GM21529 (cell line): ENCODE results near the gene PTGES.
"Not testable (repeated sequence)": the region's sequence is repeated elsewhere in the genome, so short reads cannot be mapped to it uniquely, and the experiment has no call there.

Source experiments
- ATAC-seq: cut with Tn5 transposase; IDR thresholded peaks from one replicate; pipeline ENCODE4 v1.9.1; 2021; ENCODE audit not compliant: unreplicated experiment

The PTGES gene

GRCh38 chr9:129770741-129771140 is 17.9 kb upstream of the PTGES start:
- ATAC-seq, result no peak

DNA sequence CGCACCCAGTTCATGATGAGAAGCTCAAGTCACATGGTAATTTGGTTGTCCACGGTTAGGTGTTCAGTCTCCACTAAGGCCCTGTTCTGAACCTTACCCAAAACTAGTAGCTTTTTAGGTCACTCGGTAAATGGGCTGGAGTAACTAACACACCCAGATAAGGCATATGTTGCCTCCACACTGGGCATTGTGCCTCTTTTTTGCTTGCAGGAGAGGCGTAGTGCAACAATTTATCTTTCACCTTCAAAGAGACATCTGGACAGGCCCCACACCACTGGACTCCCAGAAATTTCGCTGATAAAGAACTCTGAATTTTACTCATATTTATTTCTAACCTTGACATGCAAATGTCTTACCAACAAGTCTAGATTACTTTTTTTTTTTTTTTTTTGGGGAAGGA is 16.8 kb upstream of the PTGES start:
- no peak for ATAC-seq

DNA sequence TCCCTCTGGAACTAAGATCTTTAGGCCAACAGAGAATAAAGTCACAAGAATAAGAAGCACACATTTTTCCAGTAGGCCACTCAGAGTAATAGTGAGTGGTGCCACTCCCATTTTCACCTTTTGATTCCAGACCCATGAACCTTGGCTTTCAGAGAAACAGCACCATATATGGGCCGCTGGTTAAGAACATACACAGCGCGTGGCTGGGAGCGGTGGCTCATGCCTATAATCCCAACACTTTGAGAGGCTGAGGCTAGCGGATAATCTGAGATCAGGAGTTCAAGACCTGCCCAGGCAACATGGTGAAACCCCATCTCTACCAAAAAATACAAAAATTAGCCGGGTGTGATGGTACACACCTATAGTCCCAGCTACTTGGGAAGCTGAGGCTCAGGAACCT is 15.6 kb upstream of the PTGES start:
- no peak for ATAC-seq

- no peak for ATAC-seq
Measured at GRCh38 chr9:129765764-129766317, 13.0 kb upstream of the PTGES start.

- ATAC-seq, result no peak
Measured at GRCh38 chr9:129762985-129763926, 10.4 kb upstream of the PTGES start.

DNA sequence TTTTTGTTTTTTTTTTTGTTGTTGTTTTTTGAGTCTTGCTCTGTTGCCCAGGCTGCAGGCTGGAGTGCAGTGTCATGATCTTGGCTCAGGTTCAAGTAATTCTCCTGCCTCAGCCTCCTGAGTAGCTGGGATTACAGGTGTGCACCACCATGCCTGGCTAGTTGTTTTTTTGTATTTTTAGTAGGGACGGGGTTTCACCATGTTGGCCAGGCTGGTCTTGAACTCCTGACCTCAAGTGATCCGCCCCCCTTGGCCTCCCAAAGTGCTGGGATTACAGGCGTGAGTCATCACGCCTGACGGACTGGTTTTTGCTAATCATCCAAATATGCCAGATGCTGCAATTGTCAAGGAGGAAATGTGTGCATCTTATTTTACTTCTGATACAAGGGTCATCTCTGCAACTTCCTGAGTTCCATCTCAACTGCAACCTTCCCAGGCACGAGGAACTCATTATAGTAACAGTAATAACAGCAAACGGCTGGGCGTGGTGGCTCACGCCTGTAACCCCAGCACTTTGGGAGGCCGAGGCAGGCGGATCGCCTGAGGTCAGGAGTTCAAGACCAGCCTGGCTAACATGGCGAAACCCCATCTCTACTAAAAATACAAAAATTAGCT is 9.6 kb upstream of the PTGES start:
- not testable (repeated sequence) for ATAC-seq

DNA sequence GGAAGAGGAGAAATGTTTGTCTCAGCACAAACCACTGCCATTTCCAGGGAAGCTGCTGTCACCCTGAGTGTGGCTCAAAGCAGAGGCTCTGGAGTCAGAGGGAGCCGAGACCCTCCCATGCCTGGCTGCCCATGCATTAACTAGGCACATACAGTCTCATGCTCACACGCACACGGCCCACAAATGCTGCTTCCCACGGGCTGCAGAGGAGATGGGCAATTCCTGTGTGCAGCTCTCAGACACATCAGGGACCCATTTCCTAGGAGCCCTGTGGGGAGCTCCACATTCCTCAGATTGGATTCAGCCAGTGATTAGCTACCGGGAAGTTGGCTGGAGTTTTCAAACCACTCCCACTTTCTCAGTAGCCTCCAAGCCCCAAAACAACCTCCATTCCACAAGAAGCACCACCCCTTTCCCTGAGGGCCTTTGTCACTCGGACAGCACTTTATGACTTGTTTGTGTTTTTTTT is 9.1 kb upstream of the PTGES start:
- ATAC-seq, result no peak

GRCh38 chr9:129761293-129761900 is 8.6 kb upstream of the PTGES start:
- ATAC-seq, result no peak

- not testable (repeated sequence) for ATAC-seq
Measured at GRCh38 chr9:129760784-129761183, 7.9 kb upstream of the PTGES start.

DNA sequence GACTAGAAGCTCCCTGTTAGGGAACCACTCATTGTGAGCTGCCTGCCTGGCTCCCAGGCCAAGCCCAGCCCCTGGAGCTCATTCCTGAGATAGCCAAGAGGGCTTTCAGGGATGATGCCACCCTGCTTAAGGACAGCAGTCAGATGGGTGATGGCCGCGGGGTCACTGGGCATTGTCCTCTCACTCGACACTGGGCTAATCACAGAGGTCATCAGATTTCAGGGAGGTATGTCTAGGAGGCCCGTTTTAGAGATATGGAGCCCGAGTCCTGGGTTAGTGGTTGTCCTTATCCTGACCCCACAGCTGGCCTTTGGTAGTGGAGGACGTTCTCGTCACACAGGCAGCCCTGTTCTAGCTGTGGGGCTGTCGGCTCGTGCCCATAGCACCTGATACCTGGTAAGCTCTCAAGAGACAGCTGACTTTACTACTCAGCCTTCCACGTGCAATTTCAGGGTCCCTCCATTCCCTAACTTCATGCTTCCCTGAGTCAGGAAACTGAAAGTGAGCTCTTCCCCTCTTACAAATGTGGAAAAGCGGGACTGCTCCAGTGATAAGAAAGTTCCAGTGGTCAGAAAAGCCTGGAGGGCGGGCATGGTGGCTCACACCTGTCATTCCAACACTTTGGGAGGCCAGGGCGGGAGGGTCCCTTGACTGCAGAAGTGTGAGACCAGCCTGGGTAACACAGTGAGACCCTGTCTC is 7.1 kb upstream of the PTGES start:
- ATAC-seq, result no peak

GRCh38 chr9:129759319-129759718 is 6.5 kb upstream of the PTGES start:
- no peak for ATAC-seq

DNA sequence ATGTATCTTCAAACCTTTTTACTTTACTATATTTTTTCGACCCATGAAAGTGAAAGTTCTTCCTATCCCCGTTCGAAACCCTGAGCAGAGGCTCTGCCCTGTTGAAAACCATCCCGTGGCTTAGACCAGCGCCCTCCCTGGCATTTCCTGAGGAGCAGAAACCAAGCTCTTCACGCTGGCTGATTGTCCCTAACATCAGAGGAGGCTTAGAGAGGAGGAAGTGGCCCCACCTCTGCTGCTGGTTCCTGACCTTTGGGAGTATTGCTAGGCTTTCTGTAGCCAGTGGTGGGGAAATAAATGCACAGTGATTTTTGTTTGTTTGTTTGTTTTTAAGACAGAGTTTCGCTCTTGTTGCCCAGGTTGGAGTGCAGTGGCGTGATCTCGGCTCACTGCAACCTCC is 4.2 kb upstream of the PTGES start:
- ATAC-seq, result no peak

DNA sequence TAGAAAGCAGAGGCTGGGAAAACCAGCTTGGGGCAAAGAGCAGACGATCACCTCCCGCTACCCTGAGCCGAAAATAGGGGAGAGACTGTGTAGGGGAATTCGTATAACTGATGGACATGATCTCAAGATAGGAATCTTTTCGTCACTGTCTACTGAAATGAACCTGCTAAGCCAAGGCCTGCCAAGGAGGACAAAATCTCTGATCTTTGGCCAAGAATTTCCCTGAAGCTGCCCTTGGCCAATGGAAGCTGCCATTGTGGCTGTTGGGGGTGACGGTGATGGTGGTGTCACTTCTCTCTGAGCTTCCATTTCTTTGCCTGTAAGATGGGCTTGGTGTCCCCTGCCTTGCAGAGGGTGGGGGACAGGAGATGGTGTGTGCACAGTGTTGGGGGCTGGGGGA is 3.3 kb upstream of the PTGES start:
- no peak for ATAC-seq

DNA sequence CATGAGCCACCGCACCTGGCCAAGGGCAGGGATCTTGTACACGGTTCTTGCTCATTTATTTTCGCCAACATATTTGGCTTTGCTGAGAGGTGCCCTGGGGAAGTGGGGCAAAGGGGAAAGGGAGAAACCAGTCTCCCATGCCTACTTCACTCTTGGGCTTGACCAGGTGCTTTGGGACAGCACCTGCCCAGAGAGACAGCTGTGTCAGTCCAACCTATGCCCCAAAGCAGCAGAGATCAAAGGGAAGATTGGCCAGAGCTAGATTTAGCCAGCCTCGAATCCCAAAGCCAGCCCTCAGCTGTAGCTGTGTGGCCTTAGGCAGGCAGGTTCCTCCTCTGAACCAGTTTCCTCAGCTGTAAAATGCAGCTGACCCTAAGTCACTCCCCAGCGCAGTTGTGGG is 2.3 kb upstream of the PTGES start:
- ATAC-seq, result no peak

- no peak for ATAC-seq
Measured at GRCh38 chr9:129751841-129752801, 721 bp downstream of the PTGES start.

DNA sequence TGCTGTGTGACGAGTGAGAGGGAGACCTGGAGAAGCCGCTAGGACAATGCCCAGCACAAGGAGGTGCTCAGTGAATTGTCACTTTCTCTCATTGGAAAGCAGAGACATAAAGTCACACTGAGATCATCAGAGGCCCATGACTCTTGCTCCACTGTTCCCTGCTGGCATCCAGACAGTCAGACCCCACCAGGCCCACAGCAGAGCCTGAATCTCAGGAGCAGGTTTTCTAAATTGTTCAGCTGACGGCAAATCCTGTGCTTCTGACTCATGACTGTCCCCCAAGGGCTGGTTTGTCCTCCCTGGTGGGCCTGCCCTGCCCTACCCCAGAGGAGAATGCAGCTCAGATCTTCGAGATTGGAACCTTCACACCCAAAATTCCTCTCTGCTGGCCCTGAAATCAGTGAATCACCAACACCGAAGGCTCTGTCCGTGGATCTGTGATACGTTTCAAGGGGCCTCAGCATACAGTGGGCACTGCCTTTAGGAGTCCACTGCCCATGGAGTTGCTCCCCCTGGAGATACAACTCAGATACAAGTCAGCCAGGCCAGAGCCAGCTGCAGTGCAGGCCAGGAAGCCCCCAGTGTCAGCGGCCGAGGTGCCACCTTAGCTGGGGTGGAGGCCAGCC is 2.7 kb downstream of the PTGES start:
- ATAC-seq, result no peak

- no peak for ATAC-seq
Measured at GRCh38 chr9:129749575-129749974, 3.3 kb downstream of the PTGES start.

DNA sequence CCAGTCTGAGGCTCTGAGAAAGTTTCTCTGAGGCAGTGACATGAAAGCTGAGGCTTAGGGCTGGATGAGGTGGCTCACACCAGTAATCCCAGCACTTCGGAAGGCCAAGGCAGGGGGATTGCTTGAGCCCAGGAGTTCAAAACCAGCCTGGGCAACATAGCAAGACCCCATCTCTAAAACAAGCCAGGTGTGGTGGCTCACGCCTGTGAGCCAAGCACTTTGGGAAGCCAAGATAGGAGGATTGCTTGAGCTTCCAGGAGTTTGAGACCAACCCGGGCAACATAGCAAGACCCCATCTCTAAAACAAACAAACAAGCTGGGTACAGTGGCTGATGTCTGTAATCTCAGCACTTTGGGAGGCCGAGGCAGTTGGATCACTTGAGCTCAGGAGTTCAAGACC is 3.8 kb downstream of the PTGES start:
- ATAC-seq, result not testable (repeated sequence)

DNA sequence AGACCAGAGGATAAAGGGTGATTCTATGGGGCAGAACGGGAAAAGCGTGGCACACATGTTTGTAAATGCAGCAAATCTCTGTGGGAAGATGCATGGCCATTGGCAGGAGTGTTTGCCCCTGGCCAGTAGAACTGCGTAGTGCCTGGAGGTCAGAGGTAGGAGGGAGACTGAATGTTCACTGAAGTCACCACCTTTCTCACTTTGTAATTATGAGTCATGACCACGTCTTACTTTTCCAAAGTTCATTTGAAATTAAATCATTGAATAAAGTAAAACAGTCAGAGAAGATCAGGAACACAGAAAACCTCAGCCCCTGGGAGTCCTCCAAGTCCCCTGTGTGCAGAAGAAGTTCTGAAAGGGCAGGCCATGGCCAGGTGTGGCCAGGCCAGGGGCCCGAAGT is 4.6 kb downstream of the PTGES start:
- no peak for ATAC-seq
